Left colon (tissue), 2 donors: ENCODE results near the gene MORC3. TPM values are rescaled to one million over a fixed set of nuclear protein-coding genes. Genes with fewer than 3 reads are reported as not detected.
A peak's percentile ranks its signal among the peaks of the same experiment; 100 is the strongest.
"Not testable (repeated sequence)": the region's sequence is repeated elsewhere in the genome, so short reads cannot be mapped to it uniquely, and the experiment has no call there.

ENCODE experiments used
- ATAC-seq: fragments of 200-7000 bp; cut with Tn5 transposase; one replicate; pipeline ENCODE4 v1.9.1; 2020; ENCODE audit warnings: mild to moderate bottlenecking, moderate library complexity
- DNase-seq, 2 donors: peaks; one replicate each; pipeline ENCODE4 v3.0.0-alpha.2; 2020
- intact Hi-C, 2 donors: fragments of 100-400 bp; cut with DNase I in 1 of 2; cut with micrococcal nuclease in 1 of 2; formaldehyde crosslinking; loops; one replicate each; pipeline versions ENCODE4 v1.11.2 to v1.14.0; 2022; cut with DNase I, micrococcal nuclease
- total RNA-seq, 2 donors: library from RNA; stranded (reverse); fragmentation: NEBNext Ultra II Directional; extraction: Animal tissue kit (Norgen Biotek cat#: 25700); gene quantifications; one replicate each; pipeline ENCODE4 v1.2.1, GENCODE V29; 2021
- donor health status: DM: no; HTN: no; CAD: no.
- donor health status: DM: yes; HTN: yes; CAD: no.

The MORC3 gene
- total RNA-seq, 2 donors from 2014 or later: 23.4 to 29.7 TPM

DNA sequence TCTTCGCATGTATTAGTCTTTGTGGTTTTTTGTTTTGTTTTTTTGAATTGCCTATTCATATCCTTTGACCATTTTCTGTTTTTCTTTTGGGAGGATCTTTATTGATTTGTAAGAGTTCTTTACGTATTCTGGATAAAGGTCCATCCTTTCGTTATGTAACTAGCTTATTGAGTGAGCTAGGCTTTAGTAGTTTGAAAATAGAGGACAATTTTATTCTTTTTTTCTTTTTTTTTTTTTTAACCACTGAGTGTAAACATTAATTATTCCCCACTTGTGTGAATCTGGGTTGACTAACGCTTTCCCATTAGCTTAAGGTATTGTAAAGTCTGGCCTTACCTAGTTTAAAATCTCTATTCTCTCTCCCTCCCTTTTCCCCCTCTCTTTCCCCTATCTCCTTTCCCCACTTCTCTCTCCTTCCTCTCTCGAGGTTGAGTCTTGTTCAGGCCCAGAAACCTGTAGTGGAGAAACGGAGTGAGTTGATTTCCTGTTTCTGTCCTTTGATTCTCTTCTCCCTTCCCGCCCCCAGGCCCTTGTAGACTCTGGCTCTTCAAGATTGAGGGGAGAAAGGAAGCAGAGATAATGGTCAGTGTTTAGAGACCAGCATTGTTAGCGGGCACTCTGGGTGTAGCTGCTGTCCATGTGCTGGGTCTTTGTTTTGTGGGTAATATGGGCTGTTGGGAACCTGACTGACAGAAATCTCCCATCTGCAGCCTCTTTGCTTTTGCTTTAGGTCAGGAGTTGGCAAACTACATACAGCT, 1.5 kb downstream of the MORC3 start:
- intact Hi-C loops: no loop called here
- DNase-seq (no peak), ATAC-seq (no peak)

DNA sequence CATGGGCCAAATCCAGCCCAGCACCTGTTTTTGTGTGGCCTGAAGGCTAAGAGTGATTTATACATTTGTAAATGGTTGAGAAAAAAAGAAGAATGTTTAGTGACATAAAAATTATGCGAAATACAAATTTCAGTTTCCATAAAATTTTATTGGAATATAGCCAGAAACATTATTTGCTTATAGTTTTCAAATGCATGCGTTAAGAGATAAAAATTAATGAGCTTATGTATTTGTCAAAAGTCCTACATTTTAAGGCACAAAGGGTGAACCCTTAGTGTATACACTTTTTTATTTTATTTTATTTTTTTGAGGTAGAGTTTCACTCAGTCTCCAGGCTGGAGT, 2.1 kb downstream of the MORC3 start:
- intact Hi-C loops: no loop called here
- DNase-seq (no peak), ATAC-seq (no peak)

DNA sequence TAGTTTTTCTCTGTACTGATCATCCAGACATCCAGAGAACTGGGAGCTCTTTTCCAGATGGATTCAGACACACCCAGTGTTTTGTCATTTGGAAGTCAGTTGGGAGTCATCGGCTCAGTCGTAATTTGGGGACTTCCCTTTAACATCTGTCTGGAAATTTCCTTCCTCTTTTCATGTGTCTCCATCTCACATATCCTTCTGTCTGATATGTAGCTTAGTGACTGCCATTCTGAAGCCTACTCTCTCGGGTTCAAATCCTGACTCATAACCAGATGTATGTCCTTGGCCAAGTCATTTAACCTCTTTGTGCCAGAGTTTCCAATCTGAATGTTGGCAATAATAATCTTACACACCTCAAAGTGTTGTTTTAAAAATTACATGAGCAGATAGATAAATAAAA, 3.0 kb downstream of the MORC3 start:
- intact Hi-C loops: no loop called here
- DNase-seq: no peak
- ATAC-seq: no peak

DNA sequence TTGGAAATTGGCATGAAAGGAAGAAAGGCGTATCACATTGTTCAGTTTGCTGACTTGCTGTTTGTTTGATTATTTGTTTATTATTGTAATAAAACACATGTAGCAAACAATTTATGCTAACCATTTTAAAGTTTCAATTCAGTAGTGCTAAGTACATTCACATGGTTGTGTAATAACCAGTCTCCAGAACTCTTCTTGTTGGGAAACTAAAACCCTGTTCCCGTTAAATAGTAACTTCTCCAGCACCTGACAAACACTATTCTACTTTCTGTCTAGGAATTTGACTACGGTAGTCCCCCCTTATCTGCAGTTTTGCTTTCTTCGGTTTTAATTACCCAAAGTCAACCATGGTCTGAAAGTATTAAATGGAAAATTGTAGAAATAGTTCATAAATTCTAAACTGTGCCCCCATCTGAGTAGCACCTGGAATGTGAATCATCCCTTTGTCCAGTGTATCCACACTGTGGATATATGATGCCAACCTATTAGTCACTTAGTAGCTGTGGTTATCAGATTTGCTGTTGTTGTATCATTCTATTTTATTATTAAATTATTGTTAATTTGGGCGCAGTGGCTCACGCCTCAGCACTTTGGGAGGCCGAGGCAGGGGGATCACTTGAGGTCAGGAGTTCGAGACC, 5.5 kb downstream of the MORC3 start:
- ATAC-seq: no peak
- intact Hi-C loops: no loop called here
- DNase-seq: no peak

DNA sequence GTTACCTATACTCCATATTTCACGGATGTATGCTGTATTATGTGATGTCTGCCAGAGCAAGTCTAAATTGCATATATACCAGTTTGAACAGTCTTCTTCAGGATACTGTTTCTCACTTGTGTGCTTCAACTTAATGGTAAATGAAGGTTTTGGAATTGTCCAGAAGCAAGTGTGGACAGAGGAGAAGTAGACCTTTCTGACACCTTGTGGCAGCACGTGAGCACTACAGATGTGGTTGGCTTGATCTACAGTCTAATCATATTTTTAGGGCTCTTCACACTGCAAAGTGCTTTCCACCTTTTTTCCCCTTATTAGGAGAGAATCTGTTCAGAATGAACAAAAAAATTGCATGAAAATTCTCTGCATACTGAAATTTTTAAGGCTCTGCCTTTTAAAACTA, 10.9 kb downstream of the MORC3 start:
- intact Hi-C loops: loop anchor here in 1 of 2 donors (10.0 kb wide), 1 partner anchor 186 kb away; no protein-coding TSS in a partner anchor
- ATAC-seq: peak; percentile 87
- peak; percentile 45 to 67 for DNase-seq

DNA sequence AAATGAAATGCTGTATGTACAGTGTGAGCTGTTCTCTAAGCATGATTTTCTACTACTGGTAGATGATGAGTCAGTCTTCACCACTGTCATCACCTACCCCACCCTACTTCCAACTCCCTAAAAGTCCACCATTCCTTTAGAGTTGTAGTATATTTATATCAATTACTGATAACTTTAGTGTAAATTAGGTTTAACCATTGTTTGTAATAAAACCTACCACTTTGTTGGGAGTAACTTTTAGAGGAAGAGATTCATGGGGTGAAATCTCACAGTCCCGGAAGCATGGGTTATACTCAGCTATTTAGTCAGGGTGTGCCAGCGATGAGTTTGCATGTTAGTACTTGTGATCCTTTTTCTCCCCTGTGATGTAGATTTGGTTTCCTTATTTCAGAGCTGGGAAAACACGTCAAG, 17.1 kb downstream of the MORC3 start:
- ATAC-seq: peak; percentile 49
- intact Hi-C loops: loop anchor here in 1 of 2 donors (10.0 kb wide), 1 partner anchor 192 kb away; no protein-coding TSS in a partner anchor
- no peak for DNase-seq

DNA sequence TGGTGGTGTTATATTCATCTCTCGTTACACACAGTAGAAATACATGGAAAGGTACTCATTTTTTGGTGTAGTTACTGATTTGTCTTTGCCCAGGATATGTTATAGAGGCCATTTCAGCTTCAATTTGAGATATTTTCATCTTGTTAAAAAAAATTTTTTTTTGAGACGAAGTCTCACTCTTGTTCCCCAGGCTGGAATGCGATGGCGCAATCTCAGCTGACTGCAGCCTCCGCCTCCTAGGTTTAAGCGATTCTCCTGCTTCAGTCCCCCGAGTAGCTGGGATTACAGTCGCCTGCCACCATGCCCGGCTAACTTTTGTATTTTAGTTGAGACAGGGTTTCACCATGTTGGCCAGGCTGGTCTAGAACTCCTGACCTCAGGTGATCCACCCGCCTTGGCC, 19.0 kb downstream of the MORC3 start:
- ATAC-seq (no peak), DNase-seq (no peak)
- intact Hi-C loops: loop anchor here in 1 of 2 donors (10.0 kb wide), 1 partner anchor 194 kb away; no protein-coding TSS in a partner anchor

DNA sequence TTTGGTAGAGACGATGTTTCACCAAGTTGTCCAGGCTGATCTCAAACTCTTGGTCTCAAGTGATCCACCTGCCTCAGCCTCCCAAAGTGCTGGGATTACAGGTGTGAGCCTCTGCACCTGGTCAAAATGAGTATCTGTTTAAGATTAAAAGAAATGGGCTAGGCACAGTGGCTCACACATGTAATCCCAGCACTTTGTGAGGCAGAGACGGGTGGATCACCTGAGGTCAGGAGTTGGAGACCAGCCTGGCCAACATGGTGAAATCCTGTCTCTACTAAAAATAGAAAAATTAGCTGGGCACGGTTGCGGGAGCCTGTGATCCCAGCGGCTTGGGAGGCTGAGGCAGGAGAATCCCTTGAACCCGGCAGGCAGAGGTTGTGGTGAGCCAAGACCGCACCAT, 22.6 kb downstream of the MORC3 start:
- DNase-seq, intact Hi-C loops, ATAC-seq: not testable (repeated sequence)

DNA sequence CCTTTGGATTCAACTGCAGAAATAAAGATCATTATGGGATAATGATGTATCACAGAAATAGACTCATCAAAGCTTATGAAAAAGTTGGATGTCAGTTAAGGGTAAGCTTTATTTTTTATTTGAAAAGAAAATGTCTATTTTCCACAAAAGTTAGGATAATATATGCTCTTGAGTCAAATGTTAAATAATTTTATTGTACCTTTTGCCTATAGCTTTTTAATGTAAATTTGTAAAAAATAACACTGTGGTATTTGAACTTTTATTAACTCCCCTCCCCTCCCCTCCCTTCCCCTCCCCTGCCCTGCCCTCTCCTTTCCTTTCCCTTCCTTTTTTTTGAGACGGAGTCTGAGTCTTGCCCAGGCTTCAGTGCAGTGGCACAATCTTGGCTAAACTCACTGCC, 24.9 kb downstream of the MORC3 start:
- ATAC-seq (no peak), DNase-seq (no peak)
- intact Hi-C loops: no loop called here

DNA sequence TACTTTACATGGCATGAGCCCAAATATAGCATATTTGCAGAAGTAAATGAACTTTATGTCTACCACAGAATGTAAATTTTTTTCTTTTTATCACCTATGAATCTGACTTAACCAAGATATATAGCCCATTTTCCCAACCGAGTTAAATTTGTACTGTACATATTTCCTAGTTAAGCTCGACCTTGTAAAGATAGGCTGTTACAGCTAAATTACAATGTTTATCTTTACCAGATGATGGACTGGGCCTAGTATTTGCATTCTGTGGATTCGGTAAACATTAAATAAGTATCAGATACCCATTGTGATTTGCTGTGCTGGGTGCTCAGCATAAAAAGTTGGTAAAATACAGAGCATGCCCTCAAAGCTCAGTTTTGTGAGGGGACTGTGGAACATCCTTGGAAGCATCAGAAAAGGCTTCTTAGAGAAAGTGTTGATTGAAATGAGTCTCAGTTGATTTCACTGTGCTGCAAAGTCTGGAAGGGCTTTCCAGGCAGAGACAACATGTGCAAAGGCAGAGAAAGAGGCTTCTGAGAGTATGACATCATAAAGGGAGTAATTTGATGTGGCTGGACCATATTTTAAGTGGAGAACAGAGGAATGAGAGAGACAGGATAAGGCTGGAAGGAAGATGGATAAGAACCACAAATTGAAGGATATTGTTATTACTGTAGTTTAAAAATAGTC, 27.4 kb downstream of the MORC3 start:
- ATAC-seq (peak; percentile 85), DNase-seq (no peak)
- intact Hi-C loops: no loop called here

DNA sequence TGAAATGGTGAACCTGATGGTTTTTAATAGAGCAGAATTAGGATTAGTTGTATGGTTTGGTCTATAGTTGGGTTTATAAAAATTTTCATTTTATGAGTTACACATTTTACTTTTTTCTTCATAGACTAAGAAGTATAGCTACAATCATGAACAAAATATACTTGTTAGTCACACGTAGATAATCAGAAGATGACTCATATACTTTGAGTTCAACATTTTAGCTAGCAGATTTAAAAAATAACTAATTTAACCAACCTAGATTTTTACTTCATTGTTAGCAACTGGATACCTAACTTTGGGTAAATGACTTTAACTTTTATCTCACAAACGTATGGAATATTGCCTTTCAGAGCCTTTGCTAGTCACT, 27.9 kb downstream of the MORC3 start:
- ATAC-seq (no peak), DNase-seq (no peak)
- intact Hi-C loops: no loop called here

DNA sequence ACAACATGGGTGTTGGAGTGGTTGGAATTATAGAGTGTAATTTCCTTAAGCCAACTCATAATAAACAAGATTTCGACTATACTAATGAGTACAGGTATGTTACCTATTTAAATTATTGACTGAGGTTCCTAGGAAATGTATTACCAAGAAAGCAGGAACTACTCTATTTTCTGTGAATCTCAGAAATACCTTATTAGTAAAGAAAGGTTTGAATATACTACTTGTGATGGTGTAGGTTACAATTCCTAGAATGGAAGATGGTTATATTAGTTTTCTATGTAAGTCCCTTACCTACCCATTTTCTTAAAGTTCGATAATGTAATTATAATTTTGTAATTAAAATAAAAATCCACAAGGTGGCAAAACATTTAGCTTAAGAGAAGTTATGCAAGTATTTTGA, 29.3 kb downstream of the MORC3 start:
- no peak for ATAC-seq
- intact Hi-C loops: no loop called here
- no peak for DNase-seq

DNA sequence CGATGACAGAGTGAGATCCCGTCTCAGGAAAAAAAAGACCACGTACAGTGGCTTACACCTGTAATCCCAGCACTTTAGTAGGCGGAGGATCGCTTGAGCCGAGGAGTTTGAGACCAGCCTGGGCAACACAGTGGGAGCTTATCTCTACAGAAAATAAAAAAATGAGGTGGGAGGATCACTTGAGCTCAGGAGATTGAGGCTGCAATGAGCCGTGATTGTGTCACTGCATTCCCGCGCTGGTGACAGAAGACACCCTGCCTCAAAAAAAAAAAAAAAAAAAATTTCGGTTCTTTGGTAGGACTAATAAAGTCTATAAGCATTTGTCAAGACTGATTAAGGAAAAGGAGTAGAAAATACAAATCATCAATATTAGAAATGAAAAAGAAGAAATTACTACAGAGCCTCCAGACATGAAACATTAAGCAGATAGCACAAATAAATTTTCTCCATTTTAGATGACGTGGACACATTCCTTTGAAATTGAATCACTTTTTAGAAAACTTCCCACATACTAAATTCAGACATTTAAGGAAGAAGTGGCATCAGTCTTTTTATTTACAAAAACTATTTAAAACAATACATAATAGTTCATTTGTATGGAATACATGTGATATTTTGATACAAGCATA, 30.4 kb downstream of the MORC3 start:
- ATAC-seq: no peak
- DNase-seq: no peak
- intact Hi-C loops: no loop called here

DNA sequence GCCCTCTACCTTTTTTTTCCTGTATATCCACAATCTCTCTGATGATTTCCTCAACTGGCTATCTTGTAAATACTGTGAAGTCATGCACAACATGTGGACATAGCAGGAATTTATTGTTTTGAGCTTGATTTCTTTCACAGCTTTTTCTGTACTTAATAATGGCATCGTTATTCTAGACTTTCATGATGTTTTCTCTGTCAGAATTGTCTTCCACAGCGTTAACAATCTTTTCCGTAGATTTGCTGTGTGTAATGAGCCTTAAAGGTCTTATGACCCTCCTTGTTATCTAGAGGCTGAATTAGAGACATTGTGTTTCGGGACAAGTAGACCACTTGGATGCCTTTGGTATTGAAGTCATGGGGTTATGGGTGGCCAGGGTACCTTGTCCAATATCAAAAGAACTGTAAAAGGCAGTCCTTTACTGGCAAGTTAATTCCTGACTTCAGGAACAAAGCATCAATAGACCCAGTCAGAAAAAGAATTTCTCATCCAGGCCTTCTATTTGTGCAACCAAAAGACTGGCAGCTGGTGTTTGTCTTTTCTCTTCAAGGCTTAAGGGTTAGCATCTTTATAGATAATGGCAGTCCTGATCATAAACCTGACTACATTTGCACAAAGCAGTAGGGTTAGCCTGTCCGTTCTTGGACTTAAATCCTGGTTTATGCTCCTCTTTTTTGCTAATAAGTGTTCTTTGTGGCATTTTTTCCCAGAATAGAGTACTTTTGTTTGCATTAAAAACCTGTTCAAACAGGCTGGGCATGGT, 35.1 kb downstream of the MORC3 start:
- intact Hi-C loops: no loop called here
- no peak for DNase-seq
- ATAC-seq: no peak

DNA sequence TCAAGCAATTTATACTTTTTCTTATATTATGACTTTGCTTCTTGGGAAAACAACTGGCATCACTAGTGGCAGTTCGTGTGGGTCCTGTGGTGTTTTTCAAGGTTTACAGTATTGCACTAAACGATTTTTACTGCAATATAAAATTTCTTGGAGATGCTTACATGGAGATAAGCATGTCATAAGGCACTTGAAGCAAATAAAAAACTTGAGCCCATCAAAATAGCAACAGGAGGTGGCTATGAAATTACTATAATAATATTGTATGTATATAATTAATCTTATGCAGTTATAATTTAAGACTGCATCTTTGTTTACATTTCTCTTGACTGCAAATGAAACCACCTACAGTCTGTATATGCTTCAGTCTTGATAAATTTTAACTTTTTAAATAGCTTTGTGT, 35.9 kb downstream of the MORC3 start:
- DNase-seq (no peak), ATAC-seq (no peak)
- intact Hi-C loops: no loop called here

DNA sequence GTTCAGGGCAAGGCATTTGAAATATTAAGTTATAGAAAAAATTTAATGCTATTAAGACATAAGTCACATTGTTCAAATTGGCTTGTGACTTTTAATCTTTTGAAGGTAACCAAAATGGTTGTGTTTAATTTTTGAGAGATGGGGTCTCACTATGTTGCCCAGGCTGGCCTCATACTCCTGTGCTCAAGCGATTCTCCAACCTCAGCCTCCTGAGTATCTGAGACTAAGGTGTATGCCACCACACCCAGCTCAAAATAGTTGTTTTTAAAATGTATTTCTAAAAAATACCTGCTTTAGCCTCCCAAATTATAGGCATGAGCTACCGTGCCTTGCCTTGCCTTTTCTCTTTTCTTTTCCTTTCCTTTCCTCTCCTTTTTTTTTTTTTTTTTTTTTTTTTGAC, 39.2 kb downstream of the MORC3 start:
- no peak for DNase-seq
- intact Hi-C loops: no loop called here
- ATAC-seq: no peak

DNA sequence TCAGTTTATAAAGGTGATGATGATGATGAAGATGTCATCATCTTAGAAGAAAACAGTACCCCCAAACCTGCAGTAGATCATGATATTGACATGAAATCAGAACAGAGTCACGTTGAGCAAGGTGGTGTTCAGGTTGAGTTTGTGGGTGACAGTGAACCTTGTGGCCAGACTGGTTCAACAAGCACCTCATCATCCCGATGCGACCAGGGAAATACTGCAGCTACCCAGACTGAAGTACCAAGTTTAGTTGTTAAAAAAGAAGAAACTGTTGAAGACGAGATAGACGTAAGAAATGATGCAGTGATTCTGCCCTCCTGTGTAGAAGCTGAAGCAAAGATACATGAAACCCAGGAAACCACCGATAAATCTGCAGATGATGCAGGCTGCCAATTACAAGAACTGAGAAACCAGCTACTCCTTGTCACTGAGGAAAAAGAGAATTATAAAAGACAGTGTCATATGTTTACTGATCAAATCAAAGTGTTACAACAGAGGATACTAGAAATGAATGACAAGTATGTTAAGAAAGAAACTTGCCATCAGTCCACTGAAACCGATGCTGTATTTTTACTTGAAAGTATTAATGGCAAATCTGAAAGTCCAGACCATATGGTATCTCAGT, 49.2 kb downstream of the MORC3 start:
- intact Hi-C loops: no loop called here
- DNase-seq (no peak), ATAC-seq (no peak)

DNA sequence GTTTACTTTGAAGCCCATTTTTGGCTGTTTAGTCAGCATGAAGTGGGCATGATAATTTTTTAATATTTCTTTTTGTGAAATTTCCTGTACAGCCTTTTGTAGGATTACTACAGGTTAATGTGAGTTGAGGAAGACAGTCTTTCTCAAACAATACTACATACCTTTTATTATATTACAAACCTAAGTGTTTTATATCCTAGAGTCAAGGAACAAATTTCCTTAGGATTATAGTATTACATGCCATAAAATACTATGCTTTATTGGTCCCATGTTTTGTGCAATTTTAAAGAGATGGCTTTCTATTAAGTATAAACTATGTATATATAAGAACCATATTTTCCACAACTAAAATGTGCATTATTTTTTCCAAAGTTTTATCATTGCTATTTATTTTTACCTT, 56.0 kb downstream of the MORC3 start:
- no peak for DNase-seq
- intact Hi-C loops: no loop called here
- peak; percentile 73 for ATAC-seq

DNA sequence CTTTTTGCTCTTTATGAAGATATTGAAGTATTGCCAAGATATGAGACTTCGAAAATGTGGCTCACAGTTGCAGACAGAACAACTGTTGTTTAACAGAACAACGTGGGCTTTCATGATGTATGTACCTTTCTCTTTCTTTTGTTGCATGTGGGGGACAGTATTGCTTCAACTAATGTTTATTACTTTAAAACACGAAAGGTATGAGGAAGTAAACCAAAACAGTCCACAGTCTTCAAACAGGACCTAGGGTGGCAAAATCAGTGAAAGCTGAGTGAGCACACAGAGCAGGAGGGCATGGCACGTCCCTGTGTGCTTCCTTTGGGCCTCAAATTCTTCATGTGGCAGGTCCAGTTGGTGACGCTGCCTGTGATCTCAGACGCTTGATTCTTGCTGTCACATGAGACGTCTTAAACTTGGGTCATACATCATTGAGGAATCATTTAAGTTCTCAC, 57.4 kb downstream of the MORC3 start:
- ATAC-seq: peak; percentile 51
- intact Hi-C loops: no loop called here
- no peak for DNase-seq
